Measurements from ENCODE around the gene HIVEP3.

HIVEP3 gene

GRCh38 chr1:41621791-41622190, 296.9 kb downstream of the HIVEP3 start:
- DNase-seq, result no peak

- DNase-seq, result no peak
These were observed 297.5 kb downstream of the HIVEP3 start for GRCh38 chr1:41621256-41621655.

- DNase-seq, result no peak
These were observed 298.2 kb downstream of the HIVEP3 start for GRCh38 chr1:41620365-41621169.

GRCh38 chr1:41619511-41620364, 299.0 kb downstream of the HIVEP3 start:
- no peak for DNase-seq

- DNase-seq, result no peak
These were observed 299.9 kb downstream of the HIVEP3 start for GRCh38 chr1:41618871-41619270.

- no peak for DNase-seq
These were observed 300.5 kb downstream of the HIVEP3 start for GRCh38 chr1:41618066-41618825.

- no peak for DNase-seq
These were observed 301.4 kb downstream of the HIVEP3 start for GRCh38 chr1:41617336-41617735.

DNA sequence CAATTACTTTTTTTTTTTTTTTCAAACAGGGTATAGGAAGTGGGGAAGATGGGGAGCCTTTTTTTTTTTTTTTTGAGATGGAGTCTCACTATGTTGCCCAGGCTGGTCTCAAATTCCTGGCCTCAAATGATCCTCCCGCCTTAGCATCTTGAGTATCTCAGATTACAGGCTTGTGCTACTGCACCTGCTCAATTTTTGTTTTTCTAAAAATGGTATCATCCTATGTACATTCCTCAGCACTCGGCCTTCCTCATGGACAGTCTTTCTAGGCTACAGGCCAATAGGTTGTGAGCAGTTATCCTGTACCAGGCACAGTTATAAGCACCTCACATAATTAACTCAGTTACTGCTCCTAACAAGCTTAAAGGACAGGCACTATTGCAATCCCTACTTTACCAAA, 302.2 kb downstream of the HIVEP3 start:
- no peak for DNase-seq

DNA sequence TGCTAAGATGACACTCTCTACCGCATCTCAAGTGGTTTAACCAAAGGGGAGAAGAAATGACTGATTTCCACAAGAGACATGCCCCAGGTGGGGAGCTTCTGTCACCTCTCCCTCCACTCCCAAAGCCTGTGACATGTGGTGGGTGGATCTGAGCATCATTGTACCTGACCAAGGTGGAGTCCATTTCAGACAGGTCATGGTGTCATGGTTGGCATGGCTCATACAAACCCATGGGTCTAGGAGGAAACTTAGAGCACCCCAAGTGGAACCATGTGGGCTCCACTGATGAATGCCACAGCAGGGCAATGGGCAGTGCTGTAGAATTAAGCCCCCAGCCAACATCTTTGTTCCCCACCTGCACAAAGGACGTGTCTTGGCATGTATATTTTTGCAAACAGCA, 302.7 kb downstream of the HIVEP3 start:
- DNase-seq, result no peak

- DNase-seq, result no peak
These were observed 303.4 kb downstream of the HIVEP3 start for GRCh38 chr1:41615316-41615715.

DNA sequence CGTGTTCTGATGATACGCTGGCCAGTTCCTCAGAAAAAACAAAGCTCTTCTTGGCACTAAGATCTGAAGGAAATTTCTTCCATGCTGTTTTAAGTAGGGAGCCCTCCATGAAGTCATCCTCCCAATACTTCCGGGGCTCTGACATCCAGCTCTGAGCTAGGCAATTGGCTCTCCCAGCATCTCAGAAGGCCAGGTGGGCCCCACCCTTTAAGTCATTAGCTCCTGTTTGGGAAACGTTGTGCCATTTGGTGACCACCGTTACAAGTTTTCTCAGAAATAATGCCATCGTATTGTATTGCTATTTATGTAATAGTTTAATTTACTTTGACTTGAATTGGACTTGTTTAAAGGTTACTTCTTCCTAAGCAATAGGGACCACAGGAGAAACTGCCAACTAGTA, 303.9 kb downstream of the HIVEP3 start:
- no peak for DNase-seq

GRCh38 chr1:41613689-41614574, 304.8 kb downstream of the HIVEP3 start:
- no peak for DNase-seq

GRCh38 chr1:41612953-41613352, 305.8 kb downstream of the HIVEP3 start:
- DNase-seq, result no peak

DNA sequence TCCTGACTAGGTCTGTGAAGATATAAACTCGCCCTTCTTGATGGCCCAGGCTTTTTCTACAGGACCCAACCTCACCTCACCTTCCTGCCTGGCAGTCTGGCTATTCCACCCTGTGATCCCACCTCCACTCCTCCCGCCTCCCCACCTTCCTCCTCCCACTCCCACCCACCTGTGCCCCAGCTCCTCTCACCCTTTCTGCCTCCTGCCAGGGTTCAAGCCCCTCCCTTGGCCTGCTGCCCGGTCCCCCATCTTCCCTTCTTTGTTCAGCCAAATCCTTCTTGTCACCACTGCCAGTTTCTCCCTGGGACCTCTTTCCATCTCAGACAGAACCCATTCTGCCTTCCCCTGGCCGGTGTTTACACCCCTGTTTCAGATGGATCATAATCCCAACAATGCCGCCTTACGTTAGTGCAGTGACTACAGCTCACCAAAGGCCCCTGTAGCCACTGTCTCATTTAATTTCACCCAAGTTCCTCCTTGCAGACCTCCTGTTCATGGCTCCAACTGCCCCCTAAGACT, 306.7 kb downstream of the HIVEP3 start:
- DNase-seq, result no peak

GRCh38 chr1:41611068-41611931, 307.4 kb downstream of the HIVEP3 start:
- DNase-seq, result no peak

DNA sequence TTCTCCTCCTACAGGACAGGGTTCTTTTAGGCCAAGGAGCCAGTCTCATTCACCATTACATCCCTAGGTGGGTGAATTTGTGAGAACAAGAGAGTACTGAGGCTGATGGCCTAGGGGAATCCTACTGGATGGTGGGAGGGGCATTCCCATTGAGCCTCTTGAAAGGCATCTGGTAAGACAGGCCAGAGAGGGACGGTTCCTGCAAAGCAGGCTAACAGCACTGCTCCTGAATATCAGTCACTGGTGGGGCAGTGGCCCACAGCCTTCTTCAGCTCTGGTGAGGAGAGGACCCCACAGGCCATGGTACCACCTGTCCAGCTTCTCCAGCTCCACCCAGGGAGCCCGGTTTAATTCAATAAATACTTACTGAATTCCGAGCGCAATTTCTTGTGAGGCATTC, 308.4 kb downstream of the HIVEP3 start:
- DNase-seq, result no peak

GRCh38 chr1:41609166-41609883, 309.4 kb downstream of the HIVEP3 start:
- DNase-seq, result no peak

DNA sequence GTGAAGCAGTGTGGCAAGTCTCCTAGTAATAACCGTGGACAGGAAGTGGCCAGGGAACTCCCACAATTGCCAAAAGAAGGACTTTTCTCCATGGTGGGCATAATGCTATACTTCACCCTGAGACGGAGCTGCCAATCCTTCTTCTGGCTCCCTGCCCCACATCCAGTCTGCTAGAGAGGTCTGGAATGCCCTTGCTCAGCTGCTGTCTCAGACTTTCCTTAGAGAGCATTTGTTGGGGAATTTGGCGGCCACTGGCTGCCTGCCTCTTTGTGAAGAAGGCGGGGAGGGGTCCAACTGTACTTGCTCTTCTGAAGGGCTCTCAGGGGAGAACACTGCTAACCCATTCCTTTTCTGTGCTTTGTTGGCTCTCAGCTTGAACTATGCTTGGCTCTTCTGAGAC, 310.5 kb downstream of the HIVEP3 start:
- DNase-seq, result no peak

DNA sequence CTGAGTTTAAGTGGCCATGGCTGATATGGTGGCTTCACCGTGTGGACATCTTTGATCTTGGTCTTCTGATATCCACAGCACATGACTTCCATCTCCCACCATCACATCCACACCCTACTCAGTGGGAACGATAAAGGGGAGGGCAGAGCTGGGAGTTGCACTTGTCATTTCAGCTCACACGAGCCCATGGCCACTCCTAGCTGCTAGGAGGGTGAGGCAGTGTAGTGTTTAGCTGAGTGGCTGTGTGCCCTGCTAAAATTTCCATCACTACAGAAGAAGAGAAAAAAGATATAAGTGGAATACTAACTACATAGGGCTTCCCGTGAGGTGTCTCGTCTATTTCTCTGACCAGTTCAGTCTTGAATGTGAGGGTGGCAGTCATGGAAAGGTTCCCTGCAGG, 310.9 kb downstream of the HIVEP3 start:
- DNase-seq, result no peak

- no peak for DNase-seq
These were observed 318.8 kb downstream of the HIVEP3 start for GRCh38 chr1:41599912-41600311.

All from CD4-positive, alpha-beta T cell treated with Interleukin-21 for 1 hour (primary cell).